HEK293 (cell line): ENCODE data around the gene AMPD2.

Source experiments
- CTCF ChIA-PET: fragments of 350-600 bp; formaldehyde crosslinking; extraction: SDS; loops from one replicate; lab custom pipeline; 2021; ENCODE audit warnings: antibody characterized with exemption; lab: Yijun Ruan, JAX
- POLR2A ChIA-PET: fragments of 300-600 bp; formaldehyde crosslinking; extraction: SDS; loops from one replicate; lab custom pipeline; 2020; ENCODE audit warnings: antibody characterized with exemption, inconsistent platforms; lab: Yijun Ruan, JAX
- H3K27ac ChIP-seq: fragments of 200-500 bp; sonication (Bioruptor generic); 2 replicates; pipeline ENCODE4 v1.5.1; 2014; ENCODE audit warnings: low read depth, low read length, control low read depth, inconsistent platforms; ENCODE audit errors: extremely low read depth
- H3K36me3 ChIP-seq, 2 experiments: fragments of 200-500 bp in 1 of 2; sonication (Bioruptor generic) in 1 of 2; 1 replicate in 1 of 2; 2 replicates in 1 of 2; pipeline ENCODE4 v1.5.1; 2014 to 2017; ENCODE audit warnings: inconsistent platforms in 2 of 2, low read length in 2 of 2; ENCODE audit not compliant: control insufficient read depth in 2 of 2, insufficient read depth in 1 of 2
- H3K4me1 ChIP-seq: fragments of 200-500 bp; sonication (Bioruptor generic); 2 replicates; pipeline ENCODE4 v1.5.1; 2014; ENCODE audit warnings: mild to moderate bottlenecking, low read length, inconsistent platforms; ENCODE audit not compliant: control insufficient read depth, insufficient read depth
- H3K4me3 ChIP-seq: 2 replicates; pipeline ENCODE4 v1.5.1; 2011; ENCODE audit warnings: low read depth, mild to moderate bottlenecking, control low read depth, low read length, moderate library complexity
- H3K9me3 ChIP-seq: fragments of 200-500 bp; sonication (Bioruptor generic); 2 replicates; pipeline ENCODE4 v1.5.1; 2014; ENCODE audit warnings: low read depth, low read length, inconsistent platforms; ENCODE audit not compliant: control insufficient read depth, insufficient read depth
- KLF7 ChIP-seq: fragments of 450-650 bp; formaldehyde crosslinking; IDR thresholded peaks from 2 replicates; pipeline ENCODE4 v1.5.1; 2016; ENCODE audit warnings: missing biosample characterization, missing genetic modification characterization, borderline replicate concordance
- SALL2 ChIP-seq: fragments of 450-650 bp; formaldehyde crosslinking; IDR thresholded peaks from 2 replicates; pipeline ENCODE4 v1.5.0; 2017; ENCODE audit warnings: missing biosample characterization, mild to moderate bottlenecking, missing genetic modification characterization, borderline replicate concordance
- SP7 ChIP-seq: fragments of 450-650 bp; formaldehyde crosslinking; IDR thresholded peaks from 2 replicates; pipeline ENCODE4 v1.5.1; 2016; ENCODE audit warnings: missing biosample characterization, missing genetic modification characterization
- YY1 ChIP-seq: fragments of 450-650 bp; formaldehyde crosslinking; IDR thresholded peaks from 2 replicates; pipeline ENCODE4 v1.5.1; 2018; ENCODE audit warnings: missing biosample characterization, missing genetic modification characterization
- ZNF155 ChIP-seq: fragments of 450-650 bp; formaldehyde crosslinking; IDR thresholded peaks from 2 replicates; pipeline ENCODE4 v1.5.1; 2016; ENCODE audit warnings: missing biosample characterization, missing genetic modification characterization
- ZNF248 ChIP-seq: fragments of 450-650 bp; formaldehyde crosslinking; IDR thresholded peaks from 2 replicates; pipeline ENCODE4 v1.5.1; 2017; ENCODE audit warnings: missing biosample characterization, missing genetic modification characterization
- ZNF37A ChIP-seq: fragments of 450-650 bp; IDR thresholded peaks from 2 replicates; pipeline ENCODE4 v1.5.1; 2018; ENCODE audit warnings: missing biosample characterization, missing genetic modification characterization
- ZNF416 ChIP-seq: fragments of 450-650 bp; formaldehyde crosslinking; IDR thresholded peaks from 2 replicates; pipeline ENCODE4 v1.5.1; 2016; ENCODE audit warnings: missing biosample characterization, missing genetic modification characterization
- ZNF510 ChIP-seq: fragments of 450-650 bp; formaldehyde crosslinking; IDR thresholded peaks from 2 replicates; pipeline ENCODE4 v1.5.1; 2018; ENCODE audit warnings: mild to moderate bottlenecking, missing genetic modification characterization, missing biosample characterization; ENCODE audit not compliant: insufficient replicate concordance
- ZNF626 ChIP-seq: fragments of 450-650 bp; sonication (Bioruptor Pico); formaldehyde crosslinking; IDR thresholded peaks from 2 replicates; pipeline ENCODE4 v1.5.1; 2018; ENCODE audit warnings: missing biosample characterization, missing genetic modification characterization, inconsistent platforms
- ZNF677 ChIP-seq: fragments of 450-650 bp; IDR thresholded peaks from 2 replicates; pipeline ENCODE4 v1.5.0; 2018; ENCODE audit warnings: missing biosample characterization, mild to moderate bottlenecking, missing genetic modification characterization, moderate library complexity
- ZNF701 ChIP-seq: fragments of 450-650 bp; formaldehyde crosslinking; IDR thresholded peaks from 2 replicates; pipeline ENCODE4 v1.5.1; 2016; ENCODE audit warnings: missing biosample characterization, missing genetic modification characterization
- ZSCAN23 ChIP-seq: fragments of 450-650 bp; formaldehyde crosslinking; IDR thresholded peaks from 2 replicates; pipeline ENCODE4 v1.5.1; 2016; ENCODE audit warnings: missing biosample characterization, missing genetic modification characterization
- TF ChIP-seq, protein P1 (sequence below): fragments of 450-650 bp; IDR thresholded peaks from 2 replicates; pipeline ENCODE4 v1.5.1; 2018; ENCODE audit warnings: missing biosample characterization, missing genetic modification characterization
- TF ChIP-seq, protein P2 (sequence below): fragments of 450-650 bp; formaldehyde crosslinking; IDR thresholded peaks from 2 replicates; pipeline ENCODE4 v1.5.1; 2016; ENCODE audit warnings: missing biosample characterization, missing genetic modification characterization
- TF ChIP-seq, protein P3 (sequence below): fragments of 450-650 bp; formaldehyde crosslinking; IDR thresholded peaks from 2 replicates; pipeline ENCODE4; 2016; ENCODE audit warnings: missing biosample characterization, missing genetic modification characterization
- TF ChIP-seq, protein P4 (sequence below): fragments of 450-650 bp; formaldehyde crosslinking; IDR thresholded peaks from 2 replicates; pipeline ENCODE4 v1.5.1; 2016; ENCODE audit warnings: missing biosample characterization, missing genetic modification characterization, borderline replicate concordance
- TF ChIP-seq, protein P5 (sequence below): fragments of 450-650 bp; formaldehyde crosslinking; IDR thresholded peaks from 2 replicates; pipeline ENCODE4 v1.5.1; 2016; ENCODE audit warnings: missing biosample characterization, missing genetic modification characterization
- TF ChIP-seq, protein P6 (sequence below): fragments of 450-650 bp; formaldehyde crosslinking; optimal IDR thresholded peaks from 2 replicates; pipeline ENCODE3; 2016; ENCODE audit warnings: missing biosample characterization, mild to moderate bottlenecking, missing genetic modification characterization

AMPD2 gene

DNA sequence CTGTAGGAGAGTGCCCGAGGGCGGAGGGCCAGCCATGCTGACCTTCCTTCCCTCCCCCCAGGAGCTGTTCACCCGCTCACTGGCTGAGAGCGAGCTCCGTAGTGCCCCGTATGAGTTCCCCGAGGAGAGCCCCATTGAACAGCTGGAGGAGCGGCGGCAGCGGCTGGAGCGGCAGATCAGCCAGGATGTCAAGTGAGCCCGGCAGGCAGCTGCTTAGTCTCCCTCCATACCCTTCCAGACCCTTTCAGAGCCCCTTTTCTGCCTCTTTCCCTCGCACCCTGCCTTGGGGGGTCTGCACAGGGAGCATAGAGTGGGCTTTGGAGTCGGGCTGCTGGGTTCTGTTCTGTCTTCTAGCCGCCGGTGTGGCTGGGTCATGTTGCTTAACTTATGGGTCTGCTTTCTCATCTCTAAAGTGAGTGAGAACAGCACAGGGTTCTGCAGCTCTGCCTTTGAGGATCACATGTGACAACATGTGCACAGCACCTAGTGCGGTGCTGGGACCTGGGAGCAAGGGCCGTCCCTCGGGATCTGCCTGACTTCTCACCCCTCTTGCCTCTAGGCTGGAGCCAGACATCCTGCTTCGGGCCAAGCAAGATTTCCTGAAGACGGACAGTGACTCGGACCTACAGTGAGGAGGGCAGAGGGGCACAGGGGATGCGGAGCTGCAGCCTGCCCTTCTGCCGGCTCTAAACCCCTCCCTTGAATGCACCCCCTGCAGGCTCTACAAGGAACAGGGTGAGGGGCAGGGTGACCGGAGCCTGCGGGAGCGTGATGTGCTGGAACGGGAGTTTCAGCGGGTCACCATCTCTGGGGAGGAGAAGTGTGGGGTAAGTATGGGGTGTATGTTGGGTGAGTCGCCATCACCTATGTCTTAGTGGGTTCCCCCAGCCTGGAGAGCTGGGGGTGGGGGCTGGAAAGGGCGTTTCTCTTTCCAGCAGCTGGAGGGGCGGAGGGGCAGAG is 6.2 kb downstream of the AMPD2 start:
- no peak for TF ChIP-seq ZNF37A (tag by site-specific recombination)
- no peak for TF ChIP-seq ZNF677 (tag by site-specific recombination)
- no peak for TF ChIP-seq ZNF248 (tag by site-specific recombination)
- TF ChIP-seq ZNF416 (tag by site-specific recombination) = no peak
- TF ChIP-seq YY1 (tag by site-specific recombination) = no peak
- no peak for TF ChIP-seq KLF7 (tag by site-specific recombination)
- TF ChIP-seq ZNF626 (tag by site-specific recombination) = no peak
- TF ChIP-seq, protein P1, sequence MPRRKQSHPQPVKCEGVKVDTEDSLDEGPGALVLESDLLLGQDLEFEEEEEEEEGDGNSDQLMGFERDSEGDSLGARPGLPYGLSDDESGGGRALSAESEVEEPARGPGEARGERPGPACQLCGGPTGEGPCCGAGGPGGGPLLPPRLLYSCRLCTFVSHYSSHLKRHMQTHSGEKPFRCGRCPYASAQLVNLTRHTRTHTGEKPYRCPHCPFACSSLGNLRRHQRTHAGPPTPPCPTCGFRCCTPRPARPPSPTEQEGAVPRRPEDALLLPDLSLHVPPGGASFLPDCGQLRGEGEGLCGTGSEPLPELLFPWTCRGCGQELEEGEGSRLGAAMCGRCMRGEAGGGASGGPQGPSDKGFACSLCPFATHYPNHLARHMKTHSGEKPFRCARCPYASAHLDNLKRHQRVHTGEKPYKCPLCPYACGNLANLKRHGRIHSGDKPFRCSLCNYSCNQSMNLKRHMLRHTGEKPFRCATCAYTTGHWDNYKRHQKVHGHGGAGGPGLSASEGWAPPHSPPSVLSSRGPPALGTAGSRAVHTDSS (tag by site-specific recombination) = no peak
- TF ChIP-seq, protein P2, sequence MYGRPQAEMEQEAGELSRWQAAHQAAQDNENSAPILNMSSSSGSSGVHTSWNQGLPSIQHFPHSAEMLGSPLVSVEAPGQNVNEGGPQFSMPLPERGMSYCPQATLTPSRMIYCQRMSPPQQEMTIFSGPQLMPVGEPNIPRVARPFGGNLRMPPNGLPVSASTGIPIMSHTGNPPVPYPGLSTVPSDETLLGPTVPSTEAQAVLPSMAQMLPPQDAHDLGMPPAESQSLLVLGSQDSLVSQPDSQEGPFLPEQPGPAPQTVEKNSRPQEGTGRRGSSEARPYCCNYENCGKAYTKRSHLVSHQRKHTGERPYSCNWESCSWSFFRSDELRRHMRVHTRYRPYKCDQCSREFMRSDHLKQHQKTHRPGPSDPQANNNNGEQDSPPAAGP (tag by site-specific recombination) = no peak
- TF ChIP-seq ZSCAN23 (tag by site-specific recombination) = no peak
- TF ChIP-seq ZNF701 (tag by site-specific recombination) = no peak
- TF ChIP-seq, protein P3, sequence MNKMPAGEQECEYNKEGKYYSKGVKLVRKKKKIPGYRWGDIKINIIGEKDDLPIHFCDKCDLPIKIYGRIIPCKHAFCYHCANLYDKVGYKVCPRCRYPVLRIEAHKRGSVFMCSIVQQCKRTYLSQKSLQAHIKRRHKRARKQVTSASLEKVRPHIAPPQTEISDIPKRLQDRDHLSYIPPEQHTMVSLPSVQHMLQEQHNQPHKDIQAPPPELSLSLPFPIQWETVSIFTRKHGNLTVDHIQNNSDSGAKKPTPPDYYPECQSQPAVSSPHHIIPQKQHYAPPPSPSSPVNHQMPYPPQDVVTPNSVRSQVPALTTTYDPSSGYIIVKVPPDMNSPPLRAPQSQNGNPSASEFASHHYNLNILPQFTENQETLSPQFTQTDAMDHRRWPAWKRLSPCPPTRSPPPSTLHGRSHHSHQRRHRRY (tag by site-specific recombination) = no peak
- TF ChIP-seq SP7 (tag by site-specific recombination) = no peak
- TF ChIP-seq ZNF510 (tag by site-specific recombination) = no peak
- TF ChIP-seq SALL2 (tag by site-specific recombination) = no peak
- TF ChIP-seq, protein P4, sequence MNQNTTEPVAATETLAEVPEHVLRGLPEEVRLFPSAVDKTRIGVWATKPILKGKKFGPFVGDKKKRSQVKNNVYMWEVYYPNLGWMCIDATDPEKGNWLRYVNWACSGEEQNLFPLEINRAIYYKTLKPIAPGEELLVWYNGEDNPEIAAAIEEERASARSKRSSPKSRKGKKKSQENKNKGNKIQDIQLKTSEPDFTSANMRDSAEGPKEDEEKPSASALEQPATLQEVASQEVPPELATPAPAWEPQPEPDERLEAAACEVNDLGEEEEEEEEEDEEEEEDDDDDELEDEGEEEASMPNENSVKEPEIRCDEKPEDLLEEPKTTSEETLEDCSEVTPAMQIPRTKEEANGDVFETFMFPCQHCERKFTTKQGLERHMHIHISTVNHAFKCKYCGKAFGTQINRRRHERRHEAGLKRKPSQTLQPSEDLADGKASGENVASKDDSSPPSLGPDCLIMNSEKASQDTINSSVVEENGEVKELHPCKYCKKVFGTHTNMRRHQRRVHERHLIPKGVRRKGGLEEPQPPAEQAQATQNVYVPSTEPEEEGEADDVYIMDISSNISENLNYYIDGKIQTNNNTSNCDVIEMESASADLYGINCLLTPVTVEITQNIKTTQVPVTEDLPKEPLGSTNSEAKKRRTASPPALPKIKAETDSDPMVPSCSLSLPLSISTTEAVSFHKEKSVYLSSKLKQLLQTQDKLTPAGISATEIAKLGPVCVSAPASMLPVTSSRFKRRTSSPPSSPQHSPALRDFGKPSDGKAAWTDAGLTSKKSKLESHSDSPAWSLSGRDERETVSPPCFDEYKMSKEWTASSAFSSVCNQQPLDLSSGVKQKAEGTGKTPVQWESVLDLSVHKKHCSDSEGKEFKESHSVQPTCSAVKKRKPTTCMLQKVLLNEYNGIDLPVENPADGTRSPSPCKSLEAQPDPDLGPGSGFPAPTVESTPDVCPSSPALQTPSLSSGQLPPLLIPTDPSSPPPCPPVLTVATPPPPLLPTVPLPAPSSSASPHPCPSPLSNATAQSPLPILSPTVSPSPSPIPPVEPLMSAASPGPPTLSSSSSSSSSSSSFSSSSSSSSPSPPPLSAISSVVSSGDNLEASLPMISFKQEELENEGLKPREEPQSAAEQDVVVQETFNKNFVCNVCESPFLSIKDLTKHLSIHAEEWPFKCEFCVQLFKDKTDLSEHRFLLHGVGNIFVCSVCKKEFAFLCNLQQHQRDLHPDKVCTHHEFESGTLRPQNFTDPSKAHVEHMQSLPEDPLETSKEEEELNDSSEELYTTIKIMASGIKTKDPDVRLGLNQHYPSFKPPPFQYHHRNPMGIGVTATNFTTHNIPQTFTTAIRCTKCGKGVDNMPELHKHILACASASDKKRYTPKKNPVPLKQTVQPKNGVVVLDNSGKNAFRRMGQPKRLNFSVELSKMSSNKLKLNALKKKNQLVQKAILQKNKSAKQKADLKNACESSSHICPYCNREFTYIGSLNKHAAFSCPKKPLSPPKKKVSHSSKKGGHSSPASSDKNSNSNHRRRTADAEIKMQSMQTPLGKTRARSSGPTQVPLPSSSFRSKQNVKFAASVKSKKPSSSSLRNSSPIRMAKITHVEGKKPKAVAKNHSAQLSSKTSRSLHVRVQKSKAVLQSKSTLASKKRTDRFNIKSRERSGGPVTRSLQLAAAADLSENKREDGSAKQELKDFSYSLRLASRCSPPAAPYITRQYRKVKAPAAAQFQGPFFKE = no peak
- TF ChIP-seq, protein P5, sequence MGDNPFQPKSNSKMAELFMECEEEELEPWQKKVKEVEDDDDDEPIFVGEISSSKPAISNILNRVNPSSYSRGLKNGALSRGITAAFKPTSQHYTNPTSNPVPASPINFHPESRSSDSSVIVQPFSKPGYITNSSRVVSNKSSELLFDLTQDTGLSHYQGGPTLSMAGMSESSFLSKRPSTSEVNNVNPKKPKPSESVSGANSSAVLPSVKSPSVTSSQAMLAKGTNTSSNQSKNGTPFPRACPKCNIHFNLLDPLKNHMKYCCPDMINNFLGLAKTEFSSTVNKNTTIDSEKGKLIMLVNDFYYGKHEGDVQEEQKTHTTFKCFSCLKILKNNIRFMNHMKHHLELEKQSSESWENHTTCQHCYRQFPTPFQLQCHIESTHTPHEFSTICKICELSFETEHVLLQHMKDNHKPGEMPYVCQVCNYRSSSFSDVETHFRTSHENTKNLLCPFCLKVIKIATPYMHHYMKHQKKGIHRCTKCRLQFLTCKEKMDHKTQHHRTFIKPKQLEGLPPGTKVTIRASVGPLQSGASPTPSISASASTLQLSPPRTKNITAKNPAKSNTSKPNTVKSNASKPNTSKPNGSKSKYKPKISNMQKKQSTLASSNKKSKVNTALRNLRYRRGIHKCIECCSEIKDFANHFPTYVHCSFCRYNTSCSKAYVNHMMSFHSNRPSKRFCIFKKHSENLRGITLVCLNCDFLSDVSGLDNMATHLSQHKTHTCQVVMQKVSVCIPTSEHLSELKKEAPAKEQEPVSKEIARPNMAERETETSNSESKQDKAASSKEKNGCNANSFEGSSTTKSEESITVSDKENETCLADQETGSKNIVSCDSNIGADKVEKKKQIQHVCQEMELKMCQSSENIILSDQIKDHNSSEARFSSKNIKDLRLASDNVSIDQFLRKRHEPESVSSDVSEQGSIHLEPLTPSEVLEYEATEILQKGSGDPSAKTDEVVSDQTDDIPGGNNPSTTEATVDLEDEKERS = no peak
- TF ChIP-seq, protein P6, sequence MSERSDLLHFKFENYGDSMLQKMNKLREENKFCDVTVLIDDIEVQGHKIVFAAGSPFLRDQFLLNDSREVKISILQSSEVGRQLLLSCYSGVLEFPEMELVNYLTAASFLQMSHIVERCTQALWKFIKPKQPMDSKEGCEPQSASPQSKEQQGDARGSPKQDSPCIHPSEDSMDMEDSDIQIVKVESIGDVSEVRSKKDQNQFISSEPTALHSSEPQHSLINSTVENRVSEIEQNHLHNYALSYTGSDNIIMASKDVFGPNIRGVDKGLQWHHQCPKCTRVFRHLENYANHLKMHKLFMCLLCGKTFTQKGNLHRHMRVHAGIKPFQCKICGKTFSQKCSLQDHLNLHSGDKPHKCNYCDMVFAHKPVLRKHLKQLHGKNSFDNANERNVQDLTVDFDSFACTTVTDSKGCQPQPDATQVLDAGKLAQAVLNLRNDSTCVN = no peak
- no peak for TF ChIP-seq ZNF155 (tag by site-specific recombination)
- ChIA-PET POLR2A (no interaction called here), CTCF (interaction anchor here (0.9 kb wide), 2 partner anchors 8 to 14 kb away, joined by 3 read pairs; no protein-coding TSS in a partner anchor)
- Histone ChIP-seq H3K4me3 (no peak overlapping the region), H3K36me3 (peaks cover 4 to 57% of the 10 kb centered on the region in 2 experiments; a peak in 2 of 3 replicates), H3K9me3 (no peaks in the 10 kb centered on the region), H3K27ac (no peak overlapping the region), H3K4me1 (peaks cover 4% of the 10 kb centered on the region; the same call in 1 of the 2 replicates)
